Urinary bladder (tissue), 4 donors: ENCODE results near the gene CEP250. TPM values are rescaled to one million over a fixed set of nuclear protein-coding genes. Genes with fewer than 3 reads are reported as not detected.

Experiments
- DNase-seq: peaks from one replicate; pipeline ENCODE4 v3.0.0-alpha.2; 2015; ENCODE audit errors: extremely low spot score
- H3K27ac ChIP-seq: one replicate; pipeline ENCODE4 v1.5.1; 2013; ENCODE audit warnings: low read depth, mild to moderate bottlenecking, moderate library complexity
- H3K36me3 ChIP-seq: one replicate; pipeline ENCODE4 v1.6.1; 2013; ENCODE audit warnings: mild to moderate bottlenecking, moderate library complexity; ENCODE audit not compliant: insufficient read depth
- H3K4me1 ChIP-seq: one replicate; pipeline ENCODE4 v1.6.1; 2013; ENCODE audit warnings: mild to moderate bottlenecking, moderate library complexity; ENCODE audit not compliant: insufficient read depth
- H3K4me3 ChIP-seq: one replicate; pipeline ENCODE4 v1.5.1; 2013; ENCODE audit warnings: low read depth, low read length
- WGBS: extraction: QIAGEN DNeasy Blood & Tissue Kit; methylation state at CpG from one replicate; pipeline ENCODE4 v1.1.7; 2013; 5-methylcytosine and 5-hydroxymethylcytosine counted together
- polyA plus RNA-seq: library from polyadenylated mRNA; stranded (reverse); fragments of 200-250 nt; gene quantifications from one replicate; pipeline ENCODE4 v1.2.3, GENCODE V29; 2013
- small RNA-seq: library from RNA; depleted of rRNA; stranded (forward); fragments of <200 nt; gene quantifications from one replicate; pipeline ENCODE3, GENCODE V24; 2014
- total RNA-seq: library from RNA; depleted of rRNA; stranded (reverse); fragments of >200 nt; gene quantifications from one replicate; pipeline ENCODE4 v1.2.3, GENCODE V29; 2014
- donor health status: healthy with polysubstance abuse.
- donor health status: healthy.

CEP250 gene
- total and polyA plus RNA-seq, 2 donors: 15.7 to 18.3 TPM

GRCh38 chr20:35556871-35557270 lies 101.5 kb downstream of the CEP250 start:
- Histone ChIP-seq H3K27ac (no peak overlapping the region), H3K4me1 (no peaks in the 10 kb centered on the region), H3K4me3 (no peak overlapping the region), H3K36me3 (peaks cover 4% of the 10 kb centered on the region)
- 95% methylated on average over 8 of the region's 8 CpGs for WGBS
- DNase-seq: no peak

- H3K27ac ChIP-seq: no peak overlapping the region
These were observed 103.1 kb downstream of the CEP250 start for GRCh38 chr20:35558451-35558850.

GRCh38 chr20:35559042-35559693 lies 103.8 kb downstream of the CEP250 start:
- Histone ChIP-seq H3K4me1 (no peaks in the 10 kb centered on the region), H3K4me3 (no peak overlapping the region), H3K27ac (no peak overlapping the region), H3K36me3 (peaks cover 6% of the 10 kb centered on the region)
- 89% methylated on average over 24 of the region's 24 CpGs for WGBS
- no peak for DNase-seq

More at GRCh38 chr20:35558451-35558850, 103.1 kb downstream of the CEP250 start:
- H3K36me3 ChIP-seq: peaks cover 4% of the 10 kb centered on the region
- H3K4me3 ChIP-seq: no peak overlapping the region
- no peak for DNase-seq
- no peaks in the 10 kb centered on the region for H3K4me1 ChIP-seq
- 91% methylated on average over 4 of the region's 4 CpGs for WGBS

GRCh38 chr20:35560105-35560511 lies 104.7 kb downstream of the CEP250 start:
- no peak for DNase-seq
- WGBS: 71% methylated on average over 18 of the region's 18 CpGs
- H3K36me3 ChIP-seq: peaks cover 6% of the 10 kb centered on the region
- peak overlapping the region; percentile 40 for H3K27ac ChIP-seq
- H3K4me3 ChIP-seq: no peak overlapping the region
- no peaks in the 10 kb centered on the region for H3K4me1 ChIP-seq

GRCh38 chr20:35560541-35560940 lies 105.1 kb downstream of the CEP250 start:
- Histone ChIP-seq H3K36me3 (peaks cover 6% of the 10 kb centered on the region), H3K27ac (peak overlapping the region; percentile 40), H3K4me3 (no peak overlapping the region), H3K4me1 (no peaks in the 10 kb centered on the region)
- no peak for DNase-seq
- WGBS: 58% methylated on average over 10 of the region's 10 CpGs

- no peak for DNase-seq
- WGBS: 17% methylated on average over 7 of the region's 7 CpGs
- Histone ChIP-seq H3K4me3 (no peak overlapping the region), H3K4me1 (no peaks in the 10 kb centered on the region), H3K36me3 (peaks cover 6% of the 10 kb centered on the region), H3K27ac (no peak overlapping the region)
These were observed 105.9 kb downstream of the CEP250 start for GRCh38 chr20:35561268-35561667.

GRCh38 chr20:35561671-35562070 lies 106.3 kb downstream of the CEP250 start:
- Histone ChIP-seq H3K4me1 (no peaks in the 10 kb centered on the region), H3K27ac (no peak overlapping the region), H3K4me3 (no peak overlapping the region), H3K36me3 (peaks cover 4% of the 10 kb centered on the region)
- DNase-seq: no peak
- 54% methylated on average over 5 of the region's 5 CpGs for WGBS

- Histone ChIP-seq H3K4me1 (no peaks in the 10 kb centered on the region), H3K36me3 (peaks cover 1% of the 10 kb centered on the region), H3K27ac (no peak overlapping the region), H3K4me3 (no peak overlapping the region)
- DNase-seq: no peak
- WGBS: 81% methylated on average over 10 of the region's 10 CpGs
These were observed 107.2 kb downstream of the CEP250 start for GRCh38 chr20:35562541-35563110.

- no peak overlapping the region for H3K27ac ChIP-seq
- no peak overlapping the region for H3K4me3 ChIP-seq
- 91% methylated on average over 10 of the region's 10 CpGs for WGBS
- H3K36me3 ChIP-seq: peaks cover 1% of the 10 kb centered on the region
- H3K4me1 ChIP-seq: no peaks in the 10 kb centered on the region
- DNase-seq: no peak
These were observed 108.4 kb downstream of the CEP250 start for GRCh38 chr20:35563834-35564233.

GRCh38 chr20:35564905-35565304 lies 109.5 kb downstream of the CEP250 start:
- WGBS: 92% methylated on average over 7 of the region's 7 CpGs
- no peak for DNase-seq
- Histone ChIP-seq H3K36me3 (peaks cover 1% of the 10 kb centered on the region), H3K27ac (no peak overlapping the region), H3K4me1 (no peaks in the 10 kb centered on the region), H3K4me3 (no peak overlapping the region)

- WGBS: 11% methylated on average over 2 of the region's 2 CpGs
- no peak for DNase-seq
These were observed 113.2 kb downstream of the CEP250 start for GRCh38 chr20:35568645-35569044.

More at GRCh38 chr20:35568645-35569044, 113.2 kb downstream of the CEP250 start:
- no peak overlapping the region for H3K4me3 ChIP-seq
- H3K27ac ChIP-seq: no peak overlapping the region
- H3K4me1 ChIP-seq: no peaks in the 10 kb centered on the region
- H3K36me3 ChIP-seq: peaks cover under 1% of the 10 kb centered on the region

Small RNAs within 50 kb of the gene (small RNA-seq; reads per million reads assigned to genes)
- gene MIR1289-1: not detected

Other genes with a start within 250 kb of the CEP250 start
- gene MMP24, start 228.9 kb upstream of the CEP250 start, total RNA-seq: 1.5 TPM
- 0.67 TPM for gene MMP24, start 228.9 kb upstream of the CEP250 start, polyA plus RNA-seq
- gene MMP24OS, start 177.5 kb upstream of the CEP250 start, total RNA-seq: 13.4 TPM
- gene MMP24OS, start 177.5 kb upstream of the CEP250 start, polyA plus RNA-seq: 38.0 TPM
- gene EIF6, start 170.8 kb upstream of the CEP250 start, total RNA-seq: 66.2 TPM
- 141 TPM for gene EIF6, start 170.8 kb upstream of the CEP250 start, polyA plus RNA-seq
- 0.21 TPM for gene FAM83C, start 163.2 kb upstream of the CEP250 start, total RNA-seq
- 0.18 TPM for gene FAM83C, start 163.2 kb upstream of the CEP250 start, polyA plus RNA-seq
- 33.5 TPM for gene UQCC1, start 43.6 kb upstream of the CEP250 start, total RNA-seq
- 29.0 TPM for gene UQCC1, start 43.6 kb upstream of the CEP250 start, polyA plus RNA-seq
- 0.79 TPM for gene GDF5, start 17.4 kb upstream of the CEP250 start, total RNA-seq
- 0.13 TPM for gene GDF5, start 17.4 kb upstream of the CEP250 start, polyA plus RNA-seq
- gene C20orf173, start 74.1 kb downstream of the CEP250 start, total RNA-seq: not detected
- not detected for gene C20orf173, start 74.1 kb downstream of the CEP250 start, polyA plus RNA-seq
- gene ERGIC3, start 86.5 kb downstream of the CEP250 start, total RNA-seq: 176 TPM
- gene ERGIC3, start 86.5 kb downstream of the CEP250 start, polyA plus RNA-seq: 200 TPM
- gene SPAG4, start 160.2 kb downstream of the CEP250 start, total RNA-seq: 1.6 TPM
- gene SPAG4, start 160.2 kb downstream of the CEP250 start, polyA plus RNA-seq: 4.9 TPM
- gene CPNE1, start 209.3 kb downstream of the CEP250 start, total RNA-seq: 87.9 TPM
- gene CPNE1, start 209.3 kb downstream of the CEP250 start, polyA plus RNA-seq: 161 TPM
- gene RBM12, start 209.3 kb downstream of the CEP250 start, total RNA-seq: 64.8 TPM
- gene RBM12, start 209.3 kb downstream of the CEP250 start, polyA plus RNA-seq: 25.5 TPM
- gene NFS1, start 243.8 kb downstream of the CEP250 start, total RNA-seq: 16.9 TPM
- 33.4 TPM for gene NFS1, start 243.8 kb downstream of the CEP250 start, polyA plus RNA-seq
- gene ROMO1, start 243.8 kb downstream of the CEP250 start, total RNA-seq: 78.8 TPM
- 252 TPM for gene ROMO1, start 243.8 kb downstream of the CEP250 start, polyA plus RNA-seq